NCI-H2029 treated with DMSO at 0.1 percent for 48 hours (cell line): ENCODE data around the gene TRIM66.
A peak's percentile ranks its signal among the peaks of the same experiment; 100 is the strongest.

Experiments used
- DNase-seq: peaks from one replicate; lab custom pipeline; 2025; lab: John Stamatoyannopoulos, UW

TRIM66 gene

DNA sequence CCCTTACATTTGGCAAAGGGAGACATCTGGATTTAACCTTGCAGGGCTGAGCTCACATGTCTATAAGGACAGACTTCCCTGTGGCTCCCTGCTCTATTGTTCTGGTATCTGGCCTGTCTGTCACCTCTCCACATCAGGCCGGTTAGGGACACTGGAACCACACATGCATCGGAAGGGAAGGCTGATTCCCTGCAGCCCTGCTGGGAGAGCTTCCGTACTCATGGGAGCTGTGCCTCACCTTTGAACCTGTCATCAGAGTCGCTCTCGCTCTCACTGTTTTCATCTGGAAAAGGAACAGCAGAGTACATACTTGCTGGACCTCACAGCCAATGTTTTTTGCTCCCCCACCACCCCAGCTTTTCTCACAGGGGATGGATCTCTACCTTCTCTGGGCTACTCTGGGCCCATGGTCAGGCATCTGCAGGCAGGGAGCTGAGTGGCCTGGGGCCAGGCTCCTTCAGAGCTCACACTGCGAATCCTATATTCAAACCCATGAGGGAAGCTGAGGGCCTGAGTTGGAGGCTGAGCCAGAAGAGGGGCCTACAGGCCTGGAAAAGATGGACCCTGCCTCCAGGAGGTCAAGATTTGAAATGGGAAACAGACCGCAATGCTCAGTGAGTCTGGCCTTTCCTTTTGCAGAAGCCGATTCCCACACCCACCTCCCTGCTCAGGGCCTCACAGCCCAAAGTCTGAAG lies 31.4 kb upstream of the TRIM66 start:
- DNase-seq, result no peak

DNA sequence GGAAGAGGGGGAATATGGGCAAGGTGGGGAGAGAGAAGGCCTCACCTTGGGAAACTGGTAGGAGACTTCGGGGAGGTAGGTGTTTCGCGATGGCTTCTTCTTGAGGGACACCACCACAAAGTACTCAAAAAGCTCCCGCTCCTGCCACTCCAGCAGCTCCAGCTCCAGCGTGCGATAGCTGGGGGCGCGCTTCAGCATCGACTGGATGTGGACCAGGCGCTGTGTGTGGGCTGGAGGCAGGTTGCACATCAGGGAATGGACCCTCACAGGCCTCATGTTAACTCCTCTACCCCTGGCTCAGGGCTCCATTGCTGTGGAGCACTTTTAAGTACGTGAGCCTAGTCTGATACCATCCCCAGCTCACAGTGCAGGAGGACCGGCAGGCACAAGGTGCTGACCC lies 30.0 kb upstream of the TRIM66 start:
- no peak for DNase-seq

DNA sequence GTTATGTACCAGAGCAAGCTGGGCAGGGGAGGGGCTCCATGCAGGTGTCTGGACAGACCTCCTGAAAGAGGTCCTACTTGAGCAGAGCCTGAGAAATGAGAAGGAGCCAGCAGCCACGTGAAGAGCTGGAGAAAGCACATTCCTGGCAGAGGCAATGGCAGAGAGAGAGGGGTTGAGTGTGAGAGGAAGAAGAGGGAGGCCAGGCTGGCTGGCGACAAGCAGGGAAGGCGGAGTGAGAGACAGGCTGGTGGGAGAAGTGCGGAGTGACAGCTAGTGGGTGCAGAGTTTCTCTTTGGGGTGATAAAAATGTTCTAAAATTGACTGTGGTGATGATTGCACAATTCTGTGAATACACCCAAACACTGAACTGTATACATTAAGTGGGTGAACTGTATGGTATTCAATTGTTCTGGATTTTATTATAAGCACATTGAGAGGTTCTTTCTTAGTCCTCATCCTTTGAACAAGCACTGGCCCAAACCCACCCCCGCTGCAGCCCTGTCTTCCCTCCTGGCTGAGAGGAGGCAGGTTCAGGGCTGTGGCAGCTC lies 29.5 kb upstream of the TRIM66 start:
- DNase-seq, result no peak

DNA sequence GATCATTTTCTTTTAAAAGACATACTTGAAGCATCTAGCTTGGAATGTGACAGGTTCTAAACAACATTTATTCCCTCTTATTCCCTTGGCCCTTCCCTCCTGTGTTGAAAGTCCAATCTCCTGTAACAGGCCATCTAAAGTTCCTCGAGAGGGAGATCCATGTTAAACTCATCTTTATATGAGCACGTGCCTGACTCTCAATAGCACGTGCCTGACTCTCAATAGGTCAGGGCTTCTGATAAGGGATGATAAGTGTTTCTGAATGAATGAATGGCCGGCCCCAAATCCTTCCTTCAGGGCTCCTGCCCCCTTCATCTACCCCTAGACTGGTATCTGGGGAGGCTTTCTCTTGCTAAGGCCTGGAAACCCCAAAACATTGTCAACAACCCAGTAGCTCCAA lies 27.3 kb upstream of the TRIM66 start:
- DNase-seq, result no peak

DNA sequence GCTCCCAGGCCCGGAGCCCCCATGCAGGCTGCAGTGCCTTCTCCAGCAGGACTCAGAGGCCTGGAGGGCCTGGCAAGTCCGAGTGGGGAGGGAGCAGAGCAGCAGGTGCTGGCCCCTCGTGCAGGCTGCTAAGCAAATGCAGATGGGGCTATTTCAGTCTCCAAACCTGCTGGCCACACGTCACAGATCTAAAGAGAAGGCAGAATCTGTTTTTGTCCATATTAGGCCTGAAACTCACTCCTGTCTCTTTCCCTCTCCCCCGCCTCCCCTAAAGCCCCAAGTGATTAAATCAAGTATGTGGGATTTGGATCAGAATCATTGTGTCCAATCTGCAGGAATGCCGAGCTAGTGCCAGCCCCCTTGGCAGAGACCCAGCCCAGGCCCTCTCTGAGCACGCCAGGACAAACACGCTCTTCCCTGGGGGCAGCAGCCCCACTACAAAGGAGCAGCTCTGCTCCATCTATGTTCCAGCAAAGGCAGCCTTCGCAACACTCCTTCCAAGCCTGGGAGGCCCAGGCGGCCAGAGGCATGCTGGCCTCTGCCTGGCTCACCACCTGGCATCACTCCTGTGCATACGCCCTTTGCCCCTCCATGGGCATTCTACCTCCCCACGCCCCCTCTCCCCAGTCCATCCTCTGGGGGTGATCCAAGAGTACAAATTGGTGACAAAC lies 26.7 kb upstream of the TRIM66 start:
- no peak for DNase-seq

DNA sequence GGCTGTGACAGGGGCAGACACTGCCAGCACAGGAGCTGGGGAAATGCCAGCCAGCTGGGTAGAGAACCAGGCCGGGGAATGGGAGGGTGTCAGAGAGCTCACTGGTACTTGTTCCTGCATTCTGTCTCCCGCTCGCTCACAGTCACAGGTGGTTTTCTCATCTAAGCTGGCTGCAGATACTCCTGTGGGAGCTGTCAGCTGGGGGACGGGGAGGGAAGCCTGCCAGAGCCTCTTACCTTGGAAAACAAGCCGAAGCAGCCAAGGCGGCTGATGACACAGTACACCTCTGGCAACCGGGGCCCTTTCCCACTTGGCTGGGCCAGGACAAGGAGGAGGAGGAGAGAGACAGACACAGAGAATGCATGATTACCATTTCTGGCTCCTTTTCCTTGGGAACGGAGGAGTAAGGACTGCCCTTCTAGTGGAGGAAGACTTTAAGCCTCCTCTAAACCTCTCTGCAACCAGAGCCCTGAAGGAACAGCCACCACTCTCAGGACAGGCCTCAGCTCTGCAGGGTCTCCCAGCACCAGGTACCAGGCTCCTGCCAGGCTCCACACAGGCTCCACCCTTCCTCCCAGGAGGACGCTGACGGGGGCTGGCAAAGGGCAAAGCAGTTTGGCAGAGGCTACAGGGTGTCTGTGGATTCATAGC lies 25.2 kb upstream of the TRIM66 start:
- DNase-seq, result peak; percentile 75

DNA sequence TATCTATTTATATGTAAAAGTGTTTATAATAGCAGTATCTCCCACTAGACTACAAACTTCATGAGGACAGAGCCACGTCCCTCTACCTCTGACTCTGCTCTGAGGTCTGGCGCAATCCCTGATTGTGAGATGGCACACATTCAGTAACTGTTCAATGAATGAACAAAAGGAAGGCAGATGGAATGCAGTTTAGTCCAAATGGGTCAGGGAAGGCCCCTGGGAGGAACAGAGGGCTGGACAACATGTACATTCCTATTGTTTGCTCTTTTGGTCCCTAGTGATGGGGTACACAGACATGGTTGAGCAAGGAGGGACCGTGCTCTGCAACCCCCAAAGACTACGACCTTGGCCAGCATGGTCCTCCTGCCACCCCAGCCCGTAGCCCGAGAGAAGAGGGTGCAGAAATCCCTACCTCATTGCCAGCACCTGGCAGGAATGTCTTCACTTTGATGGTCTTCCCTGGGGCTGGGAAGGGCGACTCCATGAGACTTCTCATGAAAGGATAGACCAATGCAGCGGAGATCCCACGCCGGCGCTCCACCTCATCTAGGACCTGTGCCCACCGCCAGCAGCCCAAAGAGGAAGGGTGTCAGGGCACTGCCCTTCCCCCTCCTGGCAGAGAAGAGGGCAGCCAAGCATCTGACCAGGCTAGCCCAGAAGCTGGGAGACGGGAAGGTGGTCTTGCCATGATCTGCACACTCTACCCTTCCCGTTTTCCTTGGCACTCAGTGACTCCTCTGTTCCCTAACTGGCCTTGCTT lies 24.4 kb upstream of the TRIM66 start:
- no peak for DNase-seq

DNA sequence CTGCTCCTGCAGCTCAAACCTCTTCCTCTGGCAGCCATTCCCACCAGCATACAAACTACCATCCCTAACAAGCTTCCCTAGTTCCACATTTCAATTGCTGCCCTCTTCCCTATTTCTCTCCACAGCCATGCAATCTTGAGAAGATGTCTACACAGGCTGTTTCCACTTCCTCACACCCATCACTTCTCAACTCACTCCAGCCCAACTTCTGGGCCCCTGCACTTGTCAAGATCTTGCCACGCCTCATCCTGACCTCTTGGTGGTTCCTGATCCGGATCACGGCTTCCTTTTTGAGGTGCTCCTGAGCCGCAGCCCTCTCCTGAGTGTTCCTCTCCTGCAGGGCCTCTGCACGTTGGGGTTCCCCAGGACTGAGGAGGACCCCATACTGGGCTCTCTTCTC lies 22.7 kb upstream of the TRIM66 start:
- DNase-seq, result no peak

DNA sequence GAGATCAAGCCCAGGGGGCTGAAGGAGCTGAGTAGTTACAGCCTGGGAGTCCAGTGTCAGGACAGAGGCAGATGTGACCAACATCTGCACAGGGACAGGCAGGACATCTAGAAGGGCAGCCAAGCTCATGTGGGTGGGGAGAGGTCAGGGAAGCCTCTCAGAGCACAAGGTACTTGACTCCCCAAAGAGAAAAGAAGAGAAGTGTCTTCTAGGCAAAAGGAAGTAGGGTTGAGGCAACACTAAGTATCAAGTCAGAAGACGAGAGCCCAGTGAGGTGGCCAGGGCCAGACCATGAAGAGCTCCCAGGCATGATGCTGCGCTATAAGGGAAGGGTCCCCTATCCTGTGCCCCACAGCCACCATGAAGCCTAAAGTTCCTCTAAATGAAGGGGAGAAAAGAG lies 21.7 kb upstream of the TRIM66 start:
- DNase-seq, result no peak

DNA sequence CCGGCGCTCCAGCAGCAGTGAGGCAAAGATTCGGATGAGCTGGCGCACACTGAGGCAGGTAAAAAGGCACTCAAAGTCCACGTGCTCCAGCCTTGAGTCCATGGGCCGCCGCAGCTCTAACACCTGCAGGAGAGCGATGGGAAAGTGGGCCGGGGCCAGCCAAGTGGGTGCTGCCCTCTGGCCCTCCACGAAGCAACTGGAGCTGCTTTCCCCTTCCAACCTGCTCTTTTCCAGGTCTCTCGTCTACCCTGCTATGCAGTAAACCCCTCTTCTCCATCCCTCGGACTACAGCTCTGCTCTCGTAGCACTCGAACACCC lies 20.1 kb upstream of the TRIM66 start:
- DNase-seq, result no peak

DNA sequence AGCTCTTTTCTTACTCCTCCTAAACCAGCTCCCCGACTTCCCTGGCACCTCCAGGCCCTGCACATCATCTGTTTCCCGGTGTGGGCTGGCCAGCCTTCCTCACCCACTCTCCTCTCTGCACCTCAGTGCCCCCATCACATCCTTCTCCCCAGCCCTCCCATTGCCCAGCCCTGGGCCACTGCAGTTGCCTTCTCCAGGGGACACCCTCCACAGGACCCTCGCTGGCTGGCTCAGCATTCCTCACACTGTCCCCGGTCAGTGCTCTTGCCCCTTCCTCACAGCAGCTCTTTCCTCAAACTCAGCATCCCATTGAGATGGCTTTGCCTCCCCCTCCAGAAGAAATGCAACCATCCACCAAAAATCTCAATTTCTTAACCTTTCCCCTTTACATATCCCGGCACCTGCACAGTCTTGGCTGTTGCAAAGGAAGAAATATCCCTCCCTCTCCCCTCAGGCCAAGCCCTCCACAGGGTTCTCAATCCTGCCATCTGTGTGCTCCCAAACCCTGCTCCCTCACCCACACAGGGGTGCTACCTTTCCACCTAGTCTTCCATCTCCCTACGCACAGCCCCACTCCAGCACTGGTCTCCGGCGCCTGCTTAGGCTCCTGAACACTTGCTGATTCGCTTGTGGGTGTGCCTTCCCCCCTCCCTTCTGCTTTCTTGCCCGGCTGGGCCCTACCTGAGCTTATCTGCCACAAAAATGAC lies 19.6 kb upstream of the TRIM66 start:
- no peak for DNase-seq

DNA sequence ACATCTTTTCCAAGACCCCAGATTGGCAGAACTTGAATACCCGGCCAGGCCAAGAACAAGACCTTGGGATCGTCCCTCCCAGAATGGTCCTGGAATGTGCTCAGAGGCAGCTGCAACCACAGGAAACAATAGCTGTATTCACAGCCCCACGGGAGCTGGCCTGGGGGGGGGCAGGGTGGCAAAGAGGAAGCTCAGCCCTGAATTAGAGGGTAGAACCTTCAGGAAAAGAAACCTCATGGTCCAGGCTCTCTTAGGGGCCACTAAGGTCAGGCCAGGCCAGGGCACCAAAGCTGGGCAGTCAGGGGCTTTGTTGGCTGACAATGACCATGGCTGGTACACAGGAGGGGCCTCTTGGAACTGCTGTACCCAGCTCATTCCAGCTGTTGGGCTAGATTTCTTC lies 17.4 kb upstream of the TRIM66 start:
- no peak for DNase-seq

DNA sequence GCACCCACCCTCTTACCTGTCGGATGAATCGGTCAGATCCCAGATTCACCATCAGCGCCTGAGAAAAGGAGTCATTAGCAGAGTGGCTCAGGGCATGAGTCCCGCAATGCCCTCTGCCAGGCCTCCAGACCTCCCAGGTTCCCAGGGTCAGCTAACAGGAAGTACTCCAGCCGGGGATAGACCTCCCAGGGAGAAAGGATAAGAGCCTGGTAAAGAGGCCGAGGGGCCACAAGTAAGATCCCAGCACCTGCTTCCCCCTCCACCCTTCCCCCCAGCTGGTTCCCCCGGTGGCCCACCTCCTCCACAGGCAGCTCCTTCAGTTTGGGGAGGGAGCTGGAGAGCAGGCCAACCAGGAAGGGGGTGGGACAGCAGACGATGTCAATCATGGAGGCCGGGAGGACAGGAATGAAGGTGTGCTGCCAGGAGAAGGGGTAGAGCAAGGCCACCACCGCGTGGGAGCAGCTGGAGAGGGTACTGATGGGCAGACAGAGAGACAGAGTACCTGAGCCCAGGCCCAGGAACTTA lies 16.5 kb upstream of the TRIM66 start:
- no peak for DNase-seq

DNA sequence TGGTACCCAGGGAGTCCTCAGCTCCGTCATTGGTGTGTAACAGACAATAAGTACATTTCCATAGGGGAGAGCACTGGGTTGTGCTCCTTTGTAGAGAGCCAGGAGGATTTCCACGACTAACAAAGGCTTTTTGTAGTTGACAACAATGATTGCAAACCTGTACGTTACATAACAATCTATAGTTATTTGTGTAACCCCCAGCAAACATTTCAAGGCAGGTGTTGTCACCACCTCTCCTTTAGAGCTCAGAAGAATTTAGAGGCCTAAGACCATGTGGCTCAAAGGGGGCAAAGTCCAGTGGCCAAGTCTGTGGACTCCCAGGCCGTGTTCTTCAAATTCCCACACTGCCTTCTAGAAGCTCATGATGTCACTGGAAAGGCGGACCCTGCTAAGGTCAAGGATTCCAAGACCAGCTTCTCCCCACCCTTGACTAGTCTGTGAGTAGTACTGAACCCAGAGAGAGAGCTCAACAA lies 15.9 kb upstream of the TRIM66 start:
- DNase-seq, result no peak

DNA sequence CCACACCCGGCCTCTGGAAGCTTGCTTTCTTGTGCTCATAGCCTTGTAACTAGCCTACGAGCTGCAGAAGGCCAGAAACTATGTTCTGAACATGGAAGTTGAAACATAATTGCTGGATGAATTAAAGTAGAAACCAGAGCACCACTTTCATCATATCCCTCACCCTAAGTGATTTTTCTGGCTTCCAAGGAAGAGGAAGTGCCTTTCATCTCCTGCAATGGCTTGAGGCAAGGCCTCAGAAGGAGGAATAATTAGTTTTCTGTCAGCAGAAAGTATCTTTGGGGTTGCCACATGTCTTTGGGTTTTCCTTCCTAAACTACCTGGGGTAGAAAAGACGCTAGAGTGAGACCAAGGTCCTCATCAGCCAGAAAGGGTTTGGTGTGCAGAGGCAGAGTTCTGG lies 14.6 kb upstream of the TRIM66 start:
- no peak for DNase-seq

DNA sequence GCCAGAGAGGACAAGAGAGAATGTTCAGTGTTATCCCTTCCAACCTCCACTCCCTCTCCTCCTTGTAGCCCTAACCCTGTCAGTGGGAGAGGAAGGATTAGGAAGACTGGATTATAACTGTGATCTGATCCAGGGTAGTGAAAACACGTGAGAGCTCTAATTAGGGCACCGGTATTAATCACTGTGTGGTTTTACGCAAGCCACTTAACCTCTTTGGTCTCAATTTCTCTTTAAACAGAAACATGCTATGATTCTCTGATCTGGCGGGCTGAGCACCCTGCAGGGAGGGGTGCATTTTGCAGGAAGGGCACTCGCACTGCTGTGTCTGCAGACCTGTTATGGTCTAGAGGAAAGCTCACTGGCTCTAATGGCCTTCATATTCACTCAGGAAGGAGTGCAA lies 11.7 kb upstream of the TRIM66 start:
- no peak for DNase-seq

DNA sequence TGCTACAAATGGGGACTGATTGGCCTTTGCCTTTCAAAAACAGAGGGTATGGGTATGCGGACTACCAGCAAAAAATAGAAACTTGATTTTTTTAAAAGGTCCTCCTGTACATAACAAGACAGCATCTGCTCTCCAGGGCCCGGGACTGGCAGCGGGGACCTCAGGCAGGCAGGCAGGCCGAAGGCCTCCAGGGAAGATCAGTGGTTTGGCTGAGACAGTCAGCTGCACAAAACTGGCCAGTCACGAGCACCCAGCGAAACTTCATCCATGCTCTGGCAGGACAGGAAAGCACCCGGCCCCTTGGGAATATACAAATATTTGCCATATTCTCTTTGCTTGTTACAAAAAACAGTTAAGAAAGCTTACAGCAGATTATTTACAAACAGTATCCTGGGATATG lies 11.1 kb upstream of the TRIM66 start:
- no peak for DNase-seq

DNA sequence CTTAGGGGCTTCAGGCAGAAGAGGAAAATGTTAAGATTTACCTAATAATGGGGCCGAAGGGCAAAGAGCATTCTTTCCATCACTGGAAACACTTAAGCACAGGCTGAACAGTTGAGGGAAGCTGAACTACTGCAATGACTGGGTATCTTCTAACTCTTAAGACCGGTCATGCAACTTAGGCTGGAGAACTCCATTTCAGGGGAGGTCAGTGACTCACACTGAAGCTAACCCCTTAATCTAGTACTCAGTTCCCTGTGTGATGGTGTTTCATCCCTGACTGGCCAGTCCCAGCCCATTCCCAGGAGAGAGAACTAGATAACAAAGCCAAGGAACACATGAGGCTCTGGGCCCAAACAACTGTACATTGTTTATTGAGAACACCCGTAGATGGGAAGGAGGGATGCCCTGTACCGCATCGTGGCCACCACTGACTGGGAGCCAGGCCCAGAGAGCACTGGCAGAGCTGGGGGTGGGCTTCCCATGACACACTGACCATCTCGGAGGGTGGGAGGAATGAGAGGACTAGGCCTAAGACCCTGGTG lies 10.6 kb upstream of the TRIM66 start:
- DNase-seq, result no peak

DNA sequence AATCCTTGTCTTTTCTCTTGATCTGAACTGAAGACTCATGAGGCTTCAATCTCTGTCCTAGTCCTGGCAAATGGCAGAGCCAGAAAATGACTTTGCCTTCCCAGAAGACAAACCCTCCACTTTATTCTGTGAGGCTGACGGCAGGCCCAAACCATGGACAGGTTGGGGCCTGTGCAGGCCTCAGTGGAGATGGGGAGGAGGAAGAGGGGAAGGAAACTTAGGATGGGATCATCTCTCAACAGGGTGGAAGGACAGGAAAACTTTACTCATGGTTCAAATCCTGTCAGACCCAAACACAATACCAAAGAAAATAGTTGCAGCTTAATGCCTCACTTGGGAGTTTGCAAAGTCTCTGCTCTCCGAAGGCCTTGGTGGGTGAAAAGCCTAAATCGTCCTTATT lies 10.0 kb upstream of the TRIM66 start:
- DNase-seq, result no peak

DNA sequence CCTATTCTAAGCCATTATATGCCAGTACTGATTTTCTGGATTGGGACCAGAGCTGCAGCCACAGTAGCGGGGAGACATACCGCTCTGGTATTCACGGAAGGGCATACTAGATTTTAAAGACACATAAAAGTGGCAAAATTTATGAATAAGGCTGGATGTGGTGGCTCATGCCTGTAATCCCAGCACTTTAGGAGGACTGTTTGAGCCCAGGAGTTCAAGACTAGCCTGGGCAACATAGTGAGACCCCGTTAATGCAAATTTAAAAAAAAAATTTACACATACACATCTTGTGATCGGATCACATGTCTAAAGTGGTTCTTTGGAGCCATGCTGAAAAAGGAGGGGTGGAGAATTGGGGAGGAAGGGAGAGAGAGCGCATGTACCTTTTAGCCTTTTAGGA lies 9.1 kb upstream of the TRIM66 start:
- no peak for DNase-seq
